NOMO-1 treated with dmso at 0.1 percent for 144 hours (cell line): ENCODE results near the gene ADTRP.
"Not testable (repeated sequence)": the region's sequence is repeated elsewhere in the genome, so short reads cannot be mapped to it uniquely, and the experiment has no call there.

Source experiments
- DNase-seq: peaks from one replicate; lab custom pipeline; 2025; ENCODE audit not compliant: unreplicated experiment; lab: John Stamatoyannopoulos, UW

Gene ADTRP

GRCh38 chr6:11804135-11804534 is 25.5 kb upstream of the ADTRP start:
- DNase-seq = peak; percentile 81

GRCh38 chr6:11803591-11803971 is 25.0 kb upstream of the ADTRP start:
- no peak for DNase-seq

GRCh38 chr6:11802886-11803590 is 24.4 kb upstream of the ADTRP start:
- DNase-seq = no peak

- not testable (repeated sequence) for DNase-seq
Measured at GRCh38 chr6:11800531-11800930, 21.9 kb upstream of the ADTRP start.

- no peak for DNase-seq
Measured at GRCh38 chr6:11798538-11798937, 19.9 kb upstream of the ADTRP start.

- DNase-seq = no peak
Measured at GRCh38 chr6:11798096-11798495, 19.5 kb upstream of the ADTRP start.

- DNase-seq = no peak
Measured at GRCh38 chr6:11796829-11797228, 18.2 kb upstream of the ADTRP start.

- DNase-seq = no peak
Measured at GRCh38 chr6:11795403-11795802, 16.8 kb upstream of the ADTRP start.

GRCh38 chr6:11793277-11793676 is 14.7 kb upstream of the ADTRP start:
- DNase-seq = no peak

GRCh38 chr6:11791354-11792107 is 12.9 kb upstream of the ADTRP start:
- no peak for DNase-seq

GRCh38 chr6:11789744-11790143 is 11.1 kb upstream of the ADTRP start:
- no peak for DNase-seq

- DNase-seq = no peak
Measured at GRCh38 chr6:11788043-11788442, 9.4 kb upstream of the ADTRP start.

GRCh38 chr6:11785774-11786579 is 7.4 kb upstream of the ADTRP start:
- DNase-seq = no peak

- no peak for DNase-seq
Measured at GRCh38 chr6:11785415-11785773, 6.8 kb upstream of the ADTRP start.

GRCh38 chr6:11784341-11784740 is 5.7 kb upstream of the ADTRP start:
- DNase-seq = no peak

- no peak for DNase-seq
Measured at GRCh38 chr6:11783524-11784064, 5.0 kb upstream of the ADTRP start.

GRCh38 chr6:11782524-11782923 is 3.9 kb upstream of the ADTRP start:
- no peak for DNase-seq

- DNase-seq = no peak
Measured at GRCh38 chr6:11780097-11780428, 1.5 kb upstream of the ADTRP start.

GRCh38 chr6:11779329-11780096 is 910 bp upstream of the ADTRP start:
- no peak for DNase-seq

- no peak for DNase-seq
Measured at GRCh38 chr6:11778036-11778435, 567 bp downstream of the ADTRP start.

GRCh38 chr6:11775791-11776409 is 2.7 kb downstream of the ADTRP start:
- no peak for DNase-seq
